B cell (primary cell): Measurements from ENCODE around the gene PGGHG. TPM values are rescaled to one million over a fixed set of nuclear protein-coding genes. Genes with fewer than 3 reads are reported as not detected.

Experiments
- ATAC-seq: fragments of 200-7000 bp; cut with Tn5 transposase; one replicate; pipeline ENCODE4 v1.10.0; 2021; ENCODE audit warnings: low read depth, mild to moderate bottlenecking, moderate number of reproducible peaks, moderate library complexity
- CTCF ChIA-PET: fragments of 350-600 bp; sonication (Branson Sonifier 250); formaldehyde crosslinking; loops from one replicate; lab custom pipeline; 2021; ENCODE audit warnings: antibody characterized with exemption, inconsistent platforms; lab: Charles Lee
- POLR2A ChIA-PET: fragments of 350-600 bp; sonication (Branson Sonifier 250); formaldehyde crosslinking; loops from one replicate; lab custom pipeline; 2021; ENCODE audit warnings: antibody characterized with exemption; lab: Charles Lee
- DNase-seq: peaks from one replicate; pipeline ENCODE4 v3.0.0; 2013
- H2AFZ ChIP-seq: 2 replicates; pipeline ENCODE4 v1.6.1; 2012; ENCODE audit warnings: mild to moderate bottlenecking, low read depth, low read length; ENCODE audit not compliant: insufficient read depth, poor library complexity, severe bottlenecking
- H3K27ac ChIP-seq, 2 donors: 1 replicate in 1 of 2; 2 replicates in 1 of 2; pipeline ENCODE4 v1.5.1; 2012 to 2013; ENCODE audit warnings: low read length in 2 of 2, mild to moderate bottlenecking in 2 of 2, moderate library complexity in 1 of 2
- H3K27me3 ChIP-seq, 4 experiments: fragments of 200-600 bp in 1 of 4; sonication (generic) in 1 of 4; replicated peaks in 1 of 4; 1 replicate in 2 of 4; 2 replicates in 2 of 4; pipeline versions ENCODE4 v1.6.1 to v1.7.0; 2013 to 2016; ENCODE audit warnings: low read length in 3 of 4, mild to moderate bottlenecking in 2 of 4, mixed read lengths in 1 of 4, moderate library complexity in 1 of 4; ENCODE audit not compliant: insufficient read depth in 4 of 4, control insufficient read depth in 3 of 4; ENCODE audit errors: control extremely low read depth in 1 of 4
- H3K36me3 ChIP-seq, 2 experiments: replicated peaks in 1 of 2; 1 replicate in 1 of 2; 2 replicates in 1 of 2; pipeline versions ENCODE4 v1.6.1 to v1.7.1; 2013; ENCODE audit warnings: low read length in 1 of 2; ENCODE audit not compliant: insufficient read depth in 2 of 2, control insufficient read depth in 1 of 2; ENCODE audit errors: control extremely low read depth in 1 of 2, extremely low read depth in 1 of 2
- H3K4me1 ChIP-seq, 2 donors: fragments of 200-600 bp in 1 of 2; sonication (generic) in 1 of 2; 1 replicate in 1 of 2; 2 replicates in 1 of 2; pipeline versions ENCODE4 v1.5.1 to v1.6.1; 2013 to 2017; ENCODE audit warnings: low read length in 2 of 2; ENCODE audit not compliant: control insufficient read depth in 2 of 2, insufficient read depth in 2 of 2
- H3K4me2 ChIP-seq: replicated peaks from 2 replicates; pipeline ENCODE3; 2012; ENCODE audit warnings: mild to moderate bottlenecking, low read depth, low read length; ENCODE audit not compliant: poor library complexity, severe bottlenecking
- H3K4me3 ChIP-seq, 5 experiments: fragments of 200-600 bp in 1 of 5; sonication (generic) in 1 of 5; 1 replicate in 3 of 5; 2 replicates in 2 of 5; pipeline versions ENCODE4 v1.5.1 to v1.7.0; 2011 to 2016; ENCODE audit warnings: low read length in 4 of 5, mild to moderate bottlenecking in 4 of 5, low read depth in 2 of 5, control low read depth in 1 of 5, moderate library complexity in 1 of 5; ENCODE audit not compliant: insufficient read depth in 1 of 5; ENCODE audit errors: control extremely low read depth in 1 of 5, extremely low read depth in 1 of 5
- H3K79me2 ChIP-seq: fragments of 200-600 bp; sonication (generic); one replicate; pipeline ENCODE4 v1.6.0; 2016; ENCODE audit warnings: low read length; ENCODE audit not compliant: control insufficient read depth, insufficient read depth
- H3K9ac ChIP-seq: fragments of 200-600 bp; sonication (generic); 2 replicates; pipeline ENCODE4 v1.6.1; 2017; ENCODE audit warnings: mild to moderate bottlenecking, low read length, moderate library complexity
- H3K9me3 ChIP-seq, 3 donors: one replicate each; pipeline versions ENCODE4 v1.6.1 to v1.7.1; 2013; ENCODE audit warnings: low read length in 2 of 3; ENCODE audit not compliant: control insufficient read depth in 2 of 3, insufficient read depth in 1 of 3; ENCODE audit errors: control extremely low read depth in 1 of 3
- H4K20me1 ChIP-seq: 2 replicates; pipeline ENCODE4 v1.6.0; 2012; ENCODE audit warnings: mild to moderate bottlenecking, low read length; ENCODE audit not compliant: insufficient read depth, control insufficient read depth, poor library complexity, severe bottlenecking
- H3K27ac Mint-ChIP-seq: one replicate; pipeline ENCODE4 v1.8.0; 2021; ENCODE audit warnings: mixed read lengths
- H3K27me3 Mint-ChIP-seq: one replicate; pipeline ENCODE4 v1.8.0; 2021; ENCODE audit warnings: mixed read lengths
- H3K4me1 Mint-ChIP-seq: one replicate; pipeline ENCODE4 v1.8.0; 2021; ENCODE audit warnings: mixed read lengths
- H3K4me3 Mint-ChIP-seq: one replicate; pipeline ENCODE4 v1.8.0; 2021; ENCODE audit warnings: mixed read lengths
- H3K9me3 Mint-ChIP-seq: one replicate; pipeline ENCODE4 v1.8.0; 2022; ENCODE audit warnings: mixed read lengths; ENCODE audit not compliant: insufficient read depth
- EZH2 ChIP-seq: IDR thresholded peaks from 2 replicates; pipeline ENCODE4 v1.6.1; 2012; ENCODE audit warnings: borderline replicate concordance, low read depth, mild to moderate bottlenecking, moderate library complexity, low read length; ENCODE audit not compliant: insufficient read depth, poor library complexity, severe bottlenecking
- WGBS: methylation state at CpG from one replicate; pipeline ENCODE4 v1.1.5; 2013; ENCODE audit warnings: missing lambda C conversion rate; ENCODE audit not compliant: insufficient coverage; 5-methylcytosine and 5-hydroxymethylcytosine counted together
- intact Hi-C: fragments of 100-400 bp; cut with micrococcal nuclease; formaldehyde crosslinking; loops from one replicate; pipeline ENCODE4 v1.10.0; 2022
- polyA plus RNA-seq: library from polyadenylated mRNA; depleted of rRNA; stranded (reverse); fragments of >200 nt; gene quantifications from 2 replicates; pipeline ENCODE4 v1.2.3, GENCODE V29; 2012
- total RNA-seq, 2 donors: library from RNA; stranded (reverse); fragments of 120-200 nt in 1 of 2; gene quantifications; 1 replicate in 1 of 2; 2 replicates in 1 of 2; pipeline versions ENCODE4 v1.2.3 to v1.2.4, GENCODE V29; 2013 to 2022
- TF ChIP-seq, protein P1 (sequence below): fragments of 200-600 bp; IDR thresholded peaks from one replicate; pipeline ENCODE4 v1.8.0; 2022; ENCODE audit warnings: antibody characterized with exemption, mild to moderate bottlenecking

The PGGHG gene
- total and polyA plus RNA-seq, 2 donors (not counting 1 experiment from before 2014, with no cell fraction given) = 159 to 264 TPM

DNA sequence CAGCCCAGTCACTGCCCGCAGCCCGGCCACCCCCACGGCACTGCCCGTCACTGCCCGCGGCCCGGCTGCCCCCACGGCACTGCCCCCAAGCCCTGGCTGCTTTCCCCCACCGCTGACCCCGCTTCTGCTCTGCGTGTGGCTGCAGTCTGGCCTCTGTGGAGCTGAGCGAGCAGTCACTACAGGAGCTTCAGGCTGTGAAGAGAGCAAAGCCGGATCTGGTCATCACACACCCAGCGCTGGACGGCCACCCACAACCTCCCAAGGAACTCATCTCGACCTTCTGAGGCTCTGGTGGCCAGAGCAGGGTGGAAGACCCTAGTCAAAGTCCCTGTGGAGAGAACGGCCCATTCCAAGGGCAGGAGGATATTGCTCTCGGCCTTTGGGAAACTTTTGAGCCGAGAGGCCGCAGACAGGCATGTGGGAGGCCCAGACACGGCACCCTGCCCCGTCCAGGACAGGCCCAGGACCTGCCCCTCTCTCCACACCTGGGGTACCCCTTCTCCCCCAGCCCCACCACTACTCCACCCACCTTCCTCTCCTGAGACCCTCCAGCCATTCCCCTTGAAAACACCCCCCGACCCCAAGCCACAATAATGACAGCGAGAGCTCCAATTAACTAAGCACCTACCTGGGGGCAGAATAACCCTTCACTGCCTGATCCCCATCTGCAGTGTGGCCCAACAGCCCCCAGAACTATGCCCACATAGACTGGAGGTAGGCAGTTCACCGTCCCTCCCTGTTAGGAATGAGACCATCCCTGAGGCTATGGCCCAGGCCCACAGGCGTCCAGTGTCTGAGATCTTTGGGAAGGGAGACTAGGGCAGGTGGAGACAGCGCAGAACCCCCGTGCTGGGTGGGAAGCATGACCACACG is 3.7 kb upstream of the PGGHG start:
- peaks cover 40 to 46% of the 10 kb centered on the region in 2 donors for H3K4me1 ChIP-seq
- Mint-ChIP-seq H3K4me1 (peaks cover 42% of the 10 kb centered on the region), H3K27me3 (peaks cover 35% of the 10 kb centered on the region), H3K27ac (no peak overlapping the region), H3K4me3 (no peak overlapping the region), H3K9me3 (no peaks in the 10 kb centered on the region)
- H3K9me3 ChIP-seq = peaks cover 0 to 18% (median 0%) of the 10 kb centered on the region in 3 donors
- no peaks in the 10 kb centered on the region for H3K36me3 ChIP-seq
- H3K4me3 ChIP-seq = no peak overlapping the region
- 94% methylated on average over 28 of the region's 29 CpGs for WGBS
- no peak for DNase-seq
- H4K20me1 ChIP-seq = peaks cover 5% of the 10 kb centered on the region
- no peak for ATAC-seq
- CTCF ChIA-PET = interaction anchor here (3.3 kb wide), 1 partner anchor 34 kb away, joined by 19 read pairs; no protein-coding TSS in a partner anchor
- H3K27me3 ChIP-seq = peaks cover 0 to 52% (median 23%) of the 10 kb centered on the region in 4 experiments
- H3K4me2 ChIP-seq = no peak overlapping the region
- no peak overlapping the region for H2AFZ ChIP-seq
- TF ChIP-seq EZH2 = no peak
- TF ChIP-seq, protein P1, sequence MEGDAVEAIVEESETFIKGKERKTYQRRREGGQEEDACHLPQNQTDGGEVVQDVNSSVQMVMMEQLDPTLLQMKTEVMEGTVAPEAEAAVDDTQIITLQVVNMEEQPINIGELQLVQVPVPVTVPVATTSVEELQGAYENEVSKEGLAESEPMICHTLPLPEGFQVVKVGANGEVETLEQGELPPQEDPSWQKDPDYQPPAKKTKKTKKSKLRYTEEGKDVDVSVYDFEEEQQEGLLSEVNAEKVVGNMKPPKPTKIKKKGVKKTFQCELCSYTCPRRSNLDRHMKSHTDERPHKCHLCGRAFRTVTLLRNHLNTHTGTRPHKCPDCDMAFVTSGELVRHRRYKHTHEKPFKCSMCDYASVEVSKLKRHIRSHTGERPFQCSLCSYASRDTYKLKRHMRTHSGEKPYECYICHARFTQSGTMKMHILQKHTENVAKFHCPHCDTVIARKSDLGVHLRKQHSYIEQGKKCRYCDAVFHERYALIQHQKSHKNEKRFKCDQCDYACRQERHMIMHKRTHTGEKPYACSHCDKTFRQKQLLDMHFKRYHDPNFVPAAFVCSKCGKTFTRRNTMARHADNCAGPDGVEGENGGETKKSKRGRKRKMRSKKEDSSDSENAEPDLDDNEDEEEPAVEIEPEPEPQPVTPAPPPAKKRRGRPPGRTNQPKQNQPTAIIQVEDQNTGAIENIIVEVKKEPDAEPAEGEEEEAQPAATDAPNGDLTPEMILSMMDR = no peak
- peaks cover 8% of the 10 kb centered on the region for H3K79me2 ChIP-seq
- intact Hi-C loops = loop anchor here (5.0 kb wide), 1 partner anchor 48 kb away; the partner anchor contains the start of genes PSMD13 and SIRT3
- POLR2A ChIA-PET = no interaction called here
- no peak overlapping the region for H3K27ac ChIP-seq
- no peak overlapping the region for H3K9ac ChIP-seq

DNA sequence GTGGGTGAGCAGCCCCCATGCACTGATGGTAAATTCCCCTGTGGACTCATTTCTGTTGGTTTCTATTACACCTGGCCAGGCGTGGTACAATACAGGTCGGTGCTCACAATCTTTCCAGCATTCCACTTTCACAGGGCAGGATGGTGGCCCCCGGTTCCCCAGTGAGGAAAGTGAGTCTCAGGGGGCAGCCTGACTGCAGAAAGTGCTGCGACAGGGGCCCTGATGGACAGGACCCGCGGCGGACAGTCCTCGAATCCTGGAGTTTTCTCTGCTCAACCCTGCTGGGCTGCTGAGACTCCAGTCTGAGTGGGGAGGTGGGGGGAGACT is 3.1 kb upstream of the PGGHG start:
- H3K27ac ChIP-seq = no peak overlapping the region

More for the DNA sequence above, 3.1 kb upstream of the PGGHG start:
- H3K9me3 ChIP-seq = peaks cover 0 to 15% (median 0%) of the 10 kb centered on the region in 3 donors
- no peak overlapping the region for H3K4me2 ChIP-seq
- TF ChIP-seq EZH2 = no peak
- TF ChIP-seq, protein P1 = no peak
- no peaks in the 10 kb centered on the region for H3K36me3 ChIP-seq
- WGBS = 95% methylated on average over 8 of the region's 8 CpGs
- Mint-ChIP-seq H3K27me3 (peaks cover 35% of the 10 kb centered on the region), H3K4me3 (no peak overlapping the region), H3K4me1 (peaks cover 39% of the 10 kb centered on the region), H3K9me3 (no peaks in the 10 kb centered on the region), H3K27ac (no peak overlapping the region)
- ATAC-seq (no peak), DNase-seq (no peak)
- H2AFZ ChIP-seq = no peak overlapping the region
- CTCF ChIA-PET = no interaction called here
- H3K9ac ChIP-seq = no peak overlapping the region
- intact Hi-C loops = loop anchor here (5.0 kb wide), 1 partner anchor 49 kb away; the partner anchor contains the start of genes PSMD13 and SIRT3
- POLR2A ChIA-PET = no interaction called here
- peaks cover 5% of the 10 kb centered on the region for H4K20me1 ChIP-seq
- H3K4me3 ChIP-seq = no peak overlapping the region
- peaks cover 34 to 44% of the 10 kb centered on the region in 2 donors for H3K4me1 ChIP-seq
- peaks cover 8% of the 10 kb centered on the region for H3K79me2 ChIP-seq
- H3K27me3 ChIP-seq = peaks cover 0 to 49% (median 21%) of the 10 kb centered on the region in 4 experiments
